ENCODE measurements around the gene NCEH1. TPM values are rescaled to one million over a fixed set of nuclear protein-coding genes. Genes with fewer than 3 reads are reported as not detected.
A peak's percentile ranks its signal among the peaks of the same experiment; 100 is the strongest.

NCEH1 gene
- total RNA-seq, 1 donor from 2014 or later, result 6.6 TPM

- H3K27me3 Mint-ChIP-seq (ENCODE audit: unreplicated experiment), result peaks cover 3% of the 10 kb centered on the region
- no peak overlapping the region for H3K4me3 Mint-ChIP-seq (ENCODE audit: unreplicated experiment)
- H3K27ac Mint-ChIP-seq (ENCODE audit: unreplicated experiment), result no peak overlapping the region
- no peak for DNase-seq (ENCODE audit: low spot score)
- H3K36me3 Mint-ChIP-seq (ENCODE audit: low read depth, unreplicated experiment), result no peaks in the 10 kb centered on the region
- peaks cover 9% of the 10 kb centered on the region for H3K4me1 Mint-ChIP-seq (ENCODE audit: unreplicated experiment)
- H3K9me3 Mint-ChIP-seq (ENCODE audit: unreplicated experiment), result no peaks in the 10 kb centered on the region
- TF ChIP-seq CTCF (IDR thresholded peaks at IDR 0.05; ENCODE audit: unreplicated experiment), result no peak
Measured at GRCh38 chr3:172678068-172678467, 32.8 kb downstream of the NCEH1 start.

- DNase-seq (ENCODE audit: low spot score), result no peak
- H3K36me3 Mint-ChIP-seq (ENCODE audit: low read depth, unreplicated experiment), result no peaks in the 10 kb centered on the region
- no peak overlapping the region for H3K27ac Mint-ChIP-seq (ENCODE audit: unreplicated experiment)
- H3K9me3 Mint-ChIP-seq (ENCODE audit: unreplicated experiment), result no peaks in the 10 kb centered on the region
- no peak overlapping the region for H3K4me3 Mint-ChIP-seq (ENCODE audit: unreplicated experiment)
- H3K4me1 Mint-ChIP-seq (ENCODE audit: unreplicated experiment), result peaks cover 9% of the 10 kb centered on the region
- TF ChIP-seq CTCF (IDR thresholded peaks at IDR 0.05; ENCODE audit: unreplicated experiment), result no peak
- peaks cover 3% of the 10 kb centered on the region for H3K27me3 Mint-ChIP-seq (ENCODE audit: unreplicated experiment)
Measured at GRCh38 chr3:172676196-172676922, 34.5 kb downstream of the NCEH1 start.

- H3K9me3 Mint-ChIP-seq (ENCODE audit: unreplicated experiment), result no peaks in the 10 kb centered on the region
- peak; percentile 95 for TF ChIP-seq CTCF (IDR thresholded peaks at IDR 0.05; ENCODE audit: unreplicated experiment)
- no peak overlapping the region for H3K27ac Mint-ChIP-seq (ENCODE audit: unreplicated experiment)
- peak; percentile 35 for DNase-seq (ENCODE audit: low spot score)
- peaks cover 9% of the 10 kb centered on the region for H3K4me1 Mint-ChIP-seq (ENCODE audit: unreplicated experiment)
- no peaks in the 10 kb centered on the region for H3K27me3 Mint-ChIP-seq (ENCODE audit: unreplicated experiment)
- H3K4me3 Mint-ChIP-seq (ENCODE audit: unreplicated experiment), result no peak overlapping the region
- no peaks in the 10 kb centered on the region for H3K36me3 Mint-ChIP-seq (ENCODE audit: low read depth, unreplicated experiment)
Measured at GRCh38 chr3:172675441-172676193, 35.2 kb downstream of the NCEH1 start.

- no peaks in the 10 kb centered on the region for H3K27me3 Mint-ChIP-seq (ENCODE audit: unreplicated experiment)
- H3K27ac Mint-ChIP-seq (ENCODE audit: unreplicated experiment), result no peak overlapping the region
- no peaks in the 10 kb centered on the region for H3K36me3 Mint-ChIP-seq (ENCODE audit: low read depth, unreplicated experiment)
- peak; percentile 71 for DNase-seq (ENCODE audit: low spot score)
- H3K4me1 Mint-ChIP-seq (ENCODE audit: unreplicated experiment), result peaks cover 3% of the 10 kb centered on the region
- TF ChIP-seq CTCF (IDR thresholded peaks at IDR 0.05; ENCODE audit: unreplicated experiment), result peak; percentile 79
- H3K9me3 Mint-ChIP-seq (ENCODE audit: unreplicated experiment), result no peaks in the 10 kb centered on the region
- no peak overlapping the region for H3K4me3 Mint-ChIP-seq (ENCODE audit: unreplicated experiment)
Measured at GRCh38 chr3:172673210-172673679, 37.6 kb downstream of the NCEH1 start.

- H3K4me1 Mint-ChIP-seq (ENCODE audit: unreplicated experiment), result peaks cover 8% of the 10 kb centered on the region
- H3K9me3 Mint-ChIP-seq (ENCODE audit: unreplicated experiment), result no peaks in the 10 kb centered on the region
- no peak overlapping the region for H3K4me3 Mint-ChIP-seq (ENCODE audit: unreplicated experiment)
- TF ChIP-seq CTCF (IDR thresholded peaks at IDR 0.05; ENCODE audit: unreplicated experiment), result no peak
- DNase-seq (ENCODE audit: low spot score), result no peak
- H3K36me3 Mint-ChIP-seq (ENCODE audit: low read depth, unreplicated experiment), result peaks cover 3% of the 10 kb centered on the region
- H3K27ac Mint-ChIP-seq (ENCODE audit: unreplicated experiment), result no peak overlapping the region
- no peaks in the 10 kb centered on the region for H3K27me3 Mint-ChIP-seq (ENCODE audit: unreplicated experiment)
Measured at GRCh38 chr3:172669021-172669420, 41.8 kb downstream of the NCEH1 start.
